Ramos (cell line): ENCODE data around the gene SYT1.

Experiments
- in situ Hi-C: fragments of 300-500 bp; cut with MboI; formaldehyde crosslinking; loops from one replicate; pipeline ENCODE4 v1.14.3; 2022; ENCODE audit warnings: low sequenced_read_pairs; ENCODE audit not compliant: unreplicated experiment

The SYT1 gene

GRCh38 chr12:79451978-79452377 lies 587.4 kb downstream of the SYT1 start:
- in situ Hi-C loops, result no loop called here

- in situ Hi-C loops, result no loop called here
These were observed 588.3 kb downstream of the SYT1 start for GRCh38 chr12:79452906-79453305.

- in situ Hi-C loops, result no loop called here
These were observed 589.2 kb downstream of the SYT1 start for GRCh38 chr12:79453820-79454219.

GRCh38 chr12:79454338-79454843 lies 589.8 kb downstream of the SYT1 start:
- in situ Hi-C loops, result no loop called here

- in situ Hi-C loops, result no loop called here
These were observed 590.7 kb downstream of the SYT1 start for GRCh38 chr12:79455286-79455685.

GRCh38 chr12:79482323-79482722 lies 617.7 kb downstream of the SYT1 start:
- in situ Hi-C loops, result no loop called here

GRCh38 chr12:79482921-79483320 lies 618.3 kb downstream of the SYT1 start:
- in situ Hi-C loops, result no loop called here

- in situ Hi-C loops, result no loop called here
These were observed 621.6 kb downstream of the SYT1 start for GRCh38 chr12:79486154-79486553.

GRCh38 chr12:79487386-79488110 lies 623.0 kb downstream of the SYT1 start:
- in situ Hi-C loops, result no loop called here
